Gastroesophageal sphincter (tissue), 3 donors: Measurements from ENCODE around the gene C3orf70.

Experiments
- CTCF ChIP-seq, 4 experiments: fragments of 200-600 bp in 2 of 4; fragments of 450-650 bp in 2 of 4; sonication (generic) in 1 of 4; IDR thresholded peaks; one replicate each; pipeline ENCODE4 v1.5.1; 2017 to 2019; ENCODE audit warnings: antibody characterized with exemption in 4 of 4, mild to moderate bottlenecking in 2 of 4, moderate library complexity in 2 of 4
- EP300 ChIP-seq: sonication (generic); formaldehyde crosslinking; IDR thresholded peaks from one replicate; pipeline ENCODE4 v1.6.1; 2017; ENCODE audit warnings: antibody characterized with exemption, mild to moderate bottlenecking
- POLR2A ChIP-seq, 2 donors: fragments of 450-650 bp; IDR thresholded peaks; one replicate each; pipeline ENCODE4 v1.6.1; 2017; ENCODE audit warnings: antibody characterized with exemption in 2 of 2, mild to moderate bottlenecking in 2 of 2, moderate library complexity in 1 of 2
- POLR2AphosphoS5 ChIP-seq: sonication (generic); formaldehyde crosslinking; IDR thresholded peaks from one replicate; pipeline ENCODE4 v1.6.1; 2017; ENCODE audit warnings: antibody characterized with exemption

DNA sequence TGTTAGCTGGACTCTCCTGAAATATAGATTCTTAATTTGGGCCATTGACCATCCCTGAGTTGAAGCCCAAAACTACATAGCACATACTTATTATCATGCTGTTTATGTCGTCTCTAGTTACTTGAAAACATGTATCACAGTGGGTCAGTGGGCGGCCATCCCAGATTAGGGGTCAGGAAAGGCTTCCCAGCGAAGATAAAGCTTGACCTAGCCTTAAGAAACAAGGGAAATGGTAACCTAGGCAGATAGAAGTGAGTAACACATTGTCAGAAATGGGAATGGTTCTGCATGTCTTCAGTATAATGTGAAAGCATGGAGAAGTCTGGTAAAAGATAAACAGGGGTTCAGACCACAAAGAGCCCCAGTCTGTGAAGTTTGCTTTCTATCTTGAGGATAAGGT, 124.7 kb downstream of the C3orf70 start:
- TF ChIP-seq CTCF (IDR thresholded peaks at IDR 0.05) (no peak), POLR2A (IDR thresholded peaks at IDR 0.05) (no peak), POLR2AphosphoS5 (no peak), EP300 (no peak)
